ENCODE data around the gene TPD52L1. TPM values are rescaled to one million over a fixed set of nuclear protein-coding genes. Genes with fewer than 3 reads are reported as not detected.

The TPD52L1 gene
- total and polyA plus RNA-seq, 8 donors = 21.2 to 51.6 (median 24.4) TPM

DNA sequence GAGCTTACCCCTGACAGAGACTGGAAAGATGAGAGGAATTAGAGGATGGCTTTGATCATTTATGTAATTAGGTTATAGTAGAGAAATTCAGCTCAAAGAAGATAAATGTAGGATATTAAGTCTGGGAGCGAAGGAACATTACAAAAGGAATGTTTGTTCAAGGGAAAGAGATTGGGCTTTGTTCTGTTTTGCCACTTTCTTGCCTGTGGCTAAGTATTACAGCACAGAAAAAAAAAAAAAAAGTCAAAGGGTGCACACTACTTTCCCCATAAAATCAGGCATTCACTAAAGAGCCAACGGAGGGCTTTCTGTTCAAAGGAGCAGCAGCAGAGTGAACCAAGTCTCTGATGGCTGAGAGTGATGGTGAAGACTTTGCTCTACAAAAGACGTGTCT is 153.2 kb downstream of the TPD52L1 start:
- DNase-seq (no peak), FAIRE-seq (no peak), ATAC-seq (no peak)
- no peak overlapping the region for H3K4me3 ChIP-seq
- H3K4me1 ChIP-seq = no peaks in the 10 kb centered on the region
- no peaks in the 10 kb centered on the region for H3K9me3 ChIP-seq
- intact Hi-C loops (cut with DNase I) = loop anchor here in 2 of 3 donors (5.0 to 10.0 kb wide), 2 partner anchors 458 to 461 kb away; no protein-coding TSS in a partner anchor
- WGBS, 2 donors = 61 to 77% methylated on average over 3 of the region's 3 CpGs
- H3K27me3 ChIP-seq = no peaks in the 10 kb centered on the region
- TF ChIP-seq CTCF (IDR thresholded peaks at IDR 0.05) = no peak
- no peak overlapping the region for H3K27ac ChIP-seq
- H3K36me3 ChIP-seq = no peaks in the 10 kb centered on the region

DNA sequence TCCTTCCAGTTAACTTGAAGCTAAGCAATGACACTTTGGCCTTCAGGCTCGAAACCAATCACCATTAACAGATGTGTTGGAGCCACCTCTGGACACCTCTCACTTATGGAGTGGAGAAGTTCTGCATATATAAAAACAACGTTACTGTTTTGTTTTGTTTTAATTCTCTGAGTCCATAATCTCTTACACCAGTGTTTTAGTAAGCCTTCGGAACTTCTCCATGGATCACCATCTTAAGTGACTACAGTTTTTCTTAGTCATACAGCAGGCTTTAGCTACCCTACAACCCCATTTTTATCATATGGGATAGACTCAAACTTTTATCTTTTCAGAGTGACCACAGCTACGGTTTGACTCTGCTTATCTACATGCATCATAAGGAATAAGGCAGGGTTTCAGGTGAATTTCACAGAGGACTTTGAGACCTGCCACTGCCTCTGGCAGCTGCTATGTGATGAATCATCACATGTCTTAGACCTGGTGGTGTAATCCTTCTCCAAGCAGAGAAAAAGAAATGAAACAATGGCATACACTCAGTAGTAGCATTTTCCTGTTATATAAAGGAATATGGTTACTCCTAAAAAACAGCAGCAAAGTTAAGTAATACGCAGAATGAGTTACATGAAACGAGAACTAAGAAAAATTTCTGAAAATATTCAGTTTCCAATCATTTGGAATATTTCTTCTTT is 153.7 kb downstream of the TPD52L1 start:
- TF ChIP-seq CTCF (IDR thresholded peaks at IDR 0.05) = no peak
- WGBS, 2 donors = 67 to 76% methylated on average over 6 of the region's 6 CpGs
- no peak for FAIRE-seq
- intact Hi-C loops (cut with DNase I) = loop anchor here in 2 of 3 donors (5.0 to 10.0 kb wide), 2 partner anchors 458 to 460 kb away; no protein-coding TSS in a partner anchor
- H3K27me3 ChIP-seq = no peaks in the 10 kb centered on the region
- no peak overlapping the region for H3K27ac ChIP-seq
- ATAC-seq = peak in 2 of 4 donors; percentile 12 to 29
- H3K9me3 ChIP-seq = no peaks in the 10 kb centered on the region
- no peak overlapping the region for H3K4me3 ChIP-seq
- no peaks in the 10 kb centered on the region for H3K36me3 ChIP-seq
- DNase-seq = no peak
- H3K4me1 ChIP-seq = no peaks in the 10 kb centered on the region

GRCh38 chr6:125307964-125308615 is 154.5 kb downstream of the TPD52L1 start:
- 48 to 53% methylated on average over 6 of the region's 6 CpGs for WGBS, 2 donors

DNA sequence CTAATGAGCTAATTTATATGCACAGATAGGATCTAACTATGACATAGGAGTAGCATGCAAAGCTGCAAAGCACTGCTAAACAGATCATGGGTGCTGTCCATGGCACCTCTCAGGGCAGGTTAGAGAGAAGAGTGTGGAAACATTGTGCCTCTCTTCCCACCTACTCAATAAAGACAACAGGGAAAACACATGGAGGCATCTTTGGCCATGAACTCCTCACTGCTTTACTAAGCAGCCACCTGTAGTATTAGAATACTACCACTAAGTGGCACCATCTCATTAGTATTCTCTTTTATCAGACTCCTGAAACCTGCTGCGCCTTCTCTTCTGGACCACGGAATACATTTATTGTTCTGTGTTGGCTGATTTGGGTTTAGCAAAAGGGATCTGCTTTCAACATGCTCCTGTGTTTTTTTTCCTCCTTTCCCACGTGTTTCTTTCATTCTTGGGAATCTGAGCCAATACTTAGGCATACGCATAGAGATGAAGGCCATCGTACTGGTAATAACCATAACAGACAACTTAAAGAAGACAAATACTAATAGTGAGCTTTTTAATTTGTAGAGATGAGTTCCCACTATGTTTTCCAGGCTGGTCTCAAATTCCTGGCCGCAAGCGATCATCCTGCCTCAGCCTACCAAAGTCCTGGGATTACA is 157.5 kb downstream of the TPD52L1 start:
- Histone ChIP-seq H3K27ac (no peak overlapping the region), H3K9me3 (no peaks in the 10 kb centered on the region), H3K4me3 (no peak overlapping the region), H3K36me3 (no peaks in the 10 kb centered on the region), H3K4me1 (no peaks in the 10 kb centered on the region), H3K27me3 (no peaks in the 10 kb centered on the region)
- peak; percentile 65 to 83 (median 81) for TF ChIP-seq CTCF (IDR thresholded peaks at IDR 0.05)
- ATAC-seq (peak; percentile 79 to 97 (median 94)), DNase-seq (peak in 2 of 6 donors; percentile 7 to 31), FAIRE-seq (peak; percentile 34)
- WGBS, 2 donors = 37 to 44% methylated on average over 7 of the region's 7 CpGs
- intact Hi-C loops (cut with DNase I) = loop anchor here in 1 of 3 donors (5.0 kb wide), 1 partner anchor 456 kb away; no protein-coding TSS in a partner anchor

More at GRCh38 chr6:125307964-125308615, 154.5 kb downstream of the TPD52L1 start:
- Histone ChIP-seq H3K9me3 (no peaks in the 10 kb centered on the region), H3K36me3 (no peaks in the 10 kb centered on the region), H3K27me3 (no peaks in the 10 kb centered on the region), H3K4me3 (no peak overlapping the region), H3K4me1 (no peaks in the 10 kb centered on the region), H3K27ac (no peak overlapping the region)
- ATAC-seq = no peak
- DNase-seq = no peak
- intact Hi-C loops (cut with DNase I) = loop anchor here in 2 of 3 donors (5.0 to 10.0 kb wide), 2 partner anchors 457 to 459 kb away; no protein-coding TSS in a partner anchor
- FAIRE-seq = no peak
- no peak for TF ChIP-seq CTCF (IDR thresholded peaks at IDR 0.05)

Measured in pancreas (tissue), 10 donors.